C1 segment of cervical spinal cord (tissue), 14 donors: Measurements from ENCODE around the gene PLXNB3.

ENCODE experiments used
- DNase-seq, 14 donors: peaks; one replicate each; lab custom pipeline; 2025; lab: John Stamatoyannopoulos, UW

Gene PLXNB3

DNA sequence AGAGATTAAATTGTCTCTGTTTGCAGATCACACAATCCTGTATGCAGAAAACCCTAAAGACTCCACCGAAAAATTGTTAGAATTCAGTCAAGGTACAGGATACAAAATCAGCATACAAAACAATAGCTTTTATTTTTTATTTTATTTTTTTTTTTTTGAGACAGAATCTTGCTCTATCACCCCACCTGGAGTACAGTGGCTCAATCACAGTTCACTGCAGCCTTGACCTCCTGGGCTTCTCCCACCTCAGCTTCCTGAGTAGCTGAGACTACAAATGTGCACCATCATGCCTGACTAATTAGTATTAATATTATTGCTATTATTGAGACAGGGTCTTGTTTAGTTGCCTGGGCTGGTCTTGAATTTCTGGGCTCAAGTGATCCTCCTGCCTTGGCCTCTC lies 8.9 kb upstream of the PLXNB3 start:
- no peak for DNase-seq

- DNase-seq, result no peak
Measured at GRCh38 chrX:153761863-153762262, 2.2 kb upstream of the PLXNB3 start.

DNA sequence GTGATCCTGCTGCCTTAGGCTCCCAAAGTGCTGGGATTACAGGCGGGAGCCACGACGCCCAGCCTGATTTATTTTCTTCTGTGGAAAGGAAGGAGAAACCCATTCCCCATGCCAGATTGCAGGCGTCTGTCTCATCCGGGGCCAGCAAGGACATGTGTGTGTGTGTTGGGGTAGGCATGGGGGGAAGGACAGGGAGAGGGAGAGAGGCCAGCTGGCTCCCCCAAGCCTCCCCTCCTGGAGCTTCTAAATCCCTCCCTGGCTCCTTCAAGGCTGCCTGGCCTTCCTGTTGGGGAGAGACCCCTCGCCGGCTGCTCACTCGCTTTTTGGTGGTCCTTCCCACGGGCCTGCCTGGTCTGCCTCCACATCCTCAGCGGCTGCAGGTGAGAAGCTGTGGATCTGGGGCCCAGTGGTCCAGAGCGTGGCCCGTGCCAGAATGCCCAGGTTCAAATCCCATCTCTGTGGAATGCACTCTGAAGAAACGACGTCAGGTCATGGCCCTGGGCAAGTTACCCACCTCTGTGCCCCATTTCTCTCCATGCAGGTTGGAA lies 1.3 kb upstream of the PLXNB3 start:
- no peak for DNase-seq

DNA sequence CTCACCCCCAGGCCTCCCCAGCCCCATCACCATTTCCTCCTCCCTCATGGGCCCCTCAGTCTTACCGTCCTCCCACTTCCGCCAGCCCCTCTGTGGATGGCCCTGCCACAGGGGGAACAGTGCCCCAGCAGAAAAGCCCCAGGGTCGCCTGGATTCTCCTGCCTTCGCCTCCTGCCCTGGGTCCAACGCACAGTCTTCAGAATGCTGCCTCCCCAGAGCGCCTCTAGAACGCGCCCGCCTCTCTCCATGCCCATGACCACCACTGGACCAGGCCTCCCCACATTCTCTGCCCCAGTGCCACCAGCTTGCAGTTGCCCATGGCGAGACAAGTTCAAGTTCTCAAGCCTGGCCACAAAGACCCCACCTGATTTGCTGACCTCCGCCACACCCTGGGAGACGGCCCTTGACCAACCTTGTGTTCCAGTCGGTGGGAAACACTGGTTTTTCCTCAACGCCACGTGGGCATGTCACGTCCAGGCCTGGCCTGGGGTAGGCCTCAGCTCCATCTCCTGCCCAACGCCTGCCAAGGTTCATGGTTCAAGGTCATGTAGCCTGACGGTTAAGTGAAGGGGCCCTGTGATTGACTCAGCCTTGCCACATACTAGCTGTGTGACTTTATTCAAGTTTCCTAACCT lies 634 bp upstream of the PLXNB3 start:
- no peak for DNase-seq

DNA sequence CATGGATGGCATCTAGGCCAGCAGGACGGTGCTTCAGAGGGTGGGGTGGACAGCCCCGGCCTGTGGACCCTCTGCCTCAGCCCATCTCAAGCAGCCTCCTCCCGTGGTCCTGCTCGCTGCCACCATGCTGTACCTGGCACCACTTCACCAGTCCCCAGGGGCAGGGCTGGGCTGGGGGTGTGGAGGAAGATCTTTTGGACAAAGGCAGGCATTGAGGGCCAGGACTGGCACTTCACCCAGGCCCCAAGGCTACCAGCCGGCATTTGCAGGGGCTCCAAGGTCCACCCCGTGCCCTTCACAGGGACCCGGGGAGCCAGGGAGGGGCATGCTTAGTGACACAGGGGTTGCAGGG lies 713 bp downstream of the PLXNB3 start:
- DNase-seq, result peak in 1 of 14 donors; percentile 63

GRCh38 chrX:153765138-153766079 lies 1.4 kb downstream of the PLXNB3 start:
- DNase-seq, result peak in 13 of 14 donors; percentile 39 to 92 (median 85)

- peak in 7 of 14 donors; percentile 22 to 67 (median 49) for DNase-seq
Measured at GRCh38 chrX:153766098-153766817, 2.2 kb downstream of the PLXNB3 start.

DNA sequence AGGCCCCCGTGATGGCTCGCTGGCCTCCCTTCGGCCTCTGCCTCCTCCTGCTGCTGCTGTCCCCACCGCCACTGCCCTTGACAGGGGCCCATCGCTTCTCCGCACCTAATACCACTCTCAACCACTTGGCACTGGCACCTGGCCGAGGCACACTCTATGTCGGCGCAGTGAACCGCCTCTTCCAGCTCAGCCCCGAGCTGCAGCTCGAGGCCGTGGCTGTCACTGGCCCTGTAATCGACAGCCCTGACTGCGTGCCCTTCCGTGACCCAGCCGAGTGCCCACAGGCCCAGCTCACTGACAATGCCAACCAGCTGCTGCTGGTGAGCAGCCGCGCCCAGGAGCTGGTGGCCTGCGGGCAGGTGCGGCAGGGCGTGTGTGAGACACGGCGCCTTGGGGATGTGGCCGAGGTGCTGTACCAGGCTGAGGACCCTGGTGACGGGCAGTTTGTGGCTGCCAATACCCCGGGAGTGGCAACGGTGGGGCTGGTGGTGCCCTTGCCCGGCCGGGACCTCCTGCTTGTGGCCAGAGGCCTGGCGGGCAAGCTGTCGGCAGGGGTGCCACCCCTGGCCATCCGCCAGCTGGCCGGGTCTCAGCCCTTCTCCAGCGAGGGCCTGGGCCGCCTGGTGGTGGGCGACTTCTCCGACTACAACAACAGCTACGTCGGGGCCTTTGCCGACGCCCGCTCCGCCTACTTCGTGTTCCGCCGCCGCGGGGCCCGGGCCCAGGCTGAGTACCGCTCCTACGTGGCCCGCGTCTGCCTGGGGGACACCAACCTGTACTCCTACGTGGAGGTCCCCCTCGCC lies 3.0 kb downstream of the PLXNB3 start:
- DNase-seq, result peak in 1 of 14 donors; percentile 30

GRCh38 chrX:153767674-153768055 lies 3.6 kb downstream of the PLXNB3 start:
- no peak for DNase-seq

DNA sequence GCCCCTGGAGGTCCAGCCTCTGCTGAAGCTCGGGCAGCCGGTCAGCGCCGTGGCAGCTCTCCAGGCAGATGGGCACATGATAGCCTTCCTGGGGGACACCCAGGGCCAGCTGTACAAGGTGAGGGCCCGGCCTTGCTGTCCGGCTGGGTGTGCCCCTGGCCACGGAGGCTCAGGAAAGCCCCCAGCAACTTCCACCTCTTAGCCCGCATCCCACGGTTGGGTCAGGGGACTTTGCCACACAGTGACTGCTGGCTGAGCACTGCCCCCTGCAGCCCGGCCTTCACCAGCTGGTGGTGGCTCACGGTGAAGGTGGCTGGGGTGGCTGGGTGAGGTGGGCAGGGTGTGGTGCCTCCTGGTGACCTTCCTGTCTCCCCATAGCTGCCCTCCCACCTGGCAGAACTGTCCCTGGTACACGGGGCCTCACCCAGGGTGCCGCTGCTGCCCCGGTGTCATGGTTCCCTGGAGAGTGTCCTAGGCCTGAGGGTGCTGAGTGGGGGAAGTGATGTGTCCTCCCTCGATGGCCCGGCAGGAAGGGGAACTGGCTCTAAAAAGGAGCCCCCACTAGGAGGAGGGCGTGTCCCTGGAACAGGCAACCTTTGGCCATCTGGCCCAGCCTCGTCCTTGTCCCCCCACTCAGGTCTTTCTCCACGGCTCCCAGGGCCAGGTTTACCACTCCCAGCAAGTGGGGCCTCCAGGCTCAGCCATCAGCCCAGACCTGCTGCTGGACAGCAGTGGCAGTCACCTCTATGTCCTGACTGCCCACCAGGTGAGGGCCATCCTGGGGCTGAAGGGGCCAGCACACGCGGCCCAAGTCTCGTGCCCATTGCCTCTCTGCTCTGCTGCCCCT lies 4.5 kb downstream of the PLXNB3 start:
- DNase-seq, result no peak

DNA sequence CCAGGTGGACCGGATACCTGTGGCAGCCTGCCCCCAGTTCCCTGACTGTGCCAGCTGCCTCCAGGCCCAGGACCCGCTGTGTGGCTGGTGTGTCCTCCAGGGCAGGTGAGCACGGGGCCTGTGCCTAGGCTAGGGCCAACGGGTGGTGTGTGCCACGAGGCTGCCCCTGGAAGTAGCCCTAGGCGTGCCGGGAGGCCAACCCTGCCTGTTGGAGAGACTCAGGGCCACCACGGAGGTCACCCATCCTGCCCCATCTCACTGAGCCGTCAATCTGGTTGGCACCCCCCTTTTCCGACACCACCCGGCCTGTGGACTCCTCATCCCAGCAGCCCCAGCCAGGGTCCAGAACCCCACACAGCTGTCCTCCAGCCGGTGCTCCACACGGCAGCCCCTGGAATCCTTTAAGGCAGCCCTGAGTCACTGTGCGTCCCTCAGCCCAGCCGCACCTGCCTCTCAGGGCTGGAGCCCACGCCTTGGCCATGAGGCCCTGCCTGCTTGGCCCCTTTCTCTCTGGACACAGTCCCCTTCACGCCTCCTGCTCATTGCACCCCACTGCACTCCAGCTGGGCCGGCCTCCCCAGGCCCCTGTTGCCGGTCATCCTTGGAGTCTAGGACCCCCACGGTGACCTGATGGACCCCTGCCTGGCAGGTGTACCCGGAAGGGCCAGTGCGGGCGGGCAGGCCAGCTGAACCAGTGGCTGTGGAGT lies 5.3 kb downstream of the PLXNB3 start:
- no peak for DNase-seq

GRCh38 chrX:153769865-153770600 lies 6.0 kb downstream of the PLXNB3 start:
- peak in 1 of 14 donors; percentile 28 for DNase-seq

DNA sequence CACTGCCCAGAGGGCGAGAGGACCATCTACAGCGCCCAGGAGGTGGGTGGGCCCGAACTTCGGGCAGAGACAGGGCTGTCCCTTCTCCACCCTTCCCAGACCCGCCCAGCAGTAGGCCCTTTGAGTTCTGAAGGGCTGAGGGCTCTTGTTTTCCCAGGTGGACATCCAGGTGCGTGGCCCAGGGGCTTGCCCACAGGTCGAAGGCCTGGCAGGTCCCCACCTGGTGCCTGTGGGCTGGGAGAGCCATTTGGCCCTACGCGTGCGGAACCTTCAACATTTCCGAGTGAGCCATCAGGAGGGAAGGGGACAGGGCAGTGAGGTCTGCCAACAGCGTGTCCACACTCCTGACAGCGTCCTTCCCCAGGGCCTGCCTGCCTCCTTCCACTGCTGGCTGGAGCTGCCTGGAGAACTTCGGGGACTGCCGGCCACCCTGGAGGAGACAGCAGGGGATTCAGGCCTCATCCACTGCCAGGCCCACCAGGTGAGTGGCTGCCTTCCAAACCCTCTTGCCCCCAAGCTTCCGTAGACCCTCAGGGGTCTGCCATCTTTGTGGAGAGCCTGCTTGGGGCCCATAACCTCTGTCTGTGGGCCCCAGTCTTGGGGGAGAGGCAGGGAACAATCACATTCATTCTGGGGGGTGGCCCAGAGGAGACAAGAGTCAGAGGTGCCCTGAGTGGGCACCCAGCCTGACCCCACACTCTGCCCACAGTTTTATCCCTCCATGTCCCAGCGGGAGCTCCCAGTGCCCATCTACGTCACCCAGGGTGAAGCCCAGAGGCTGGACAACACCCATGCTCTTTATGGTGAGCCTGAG lies 6.8 kb downstream of the PLXNB3 start:
- no peak for DNase-seq

DNA sequence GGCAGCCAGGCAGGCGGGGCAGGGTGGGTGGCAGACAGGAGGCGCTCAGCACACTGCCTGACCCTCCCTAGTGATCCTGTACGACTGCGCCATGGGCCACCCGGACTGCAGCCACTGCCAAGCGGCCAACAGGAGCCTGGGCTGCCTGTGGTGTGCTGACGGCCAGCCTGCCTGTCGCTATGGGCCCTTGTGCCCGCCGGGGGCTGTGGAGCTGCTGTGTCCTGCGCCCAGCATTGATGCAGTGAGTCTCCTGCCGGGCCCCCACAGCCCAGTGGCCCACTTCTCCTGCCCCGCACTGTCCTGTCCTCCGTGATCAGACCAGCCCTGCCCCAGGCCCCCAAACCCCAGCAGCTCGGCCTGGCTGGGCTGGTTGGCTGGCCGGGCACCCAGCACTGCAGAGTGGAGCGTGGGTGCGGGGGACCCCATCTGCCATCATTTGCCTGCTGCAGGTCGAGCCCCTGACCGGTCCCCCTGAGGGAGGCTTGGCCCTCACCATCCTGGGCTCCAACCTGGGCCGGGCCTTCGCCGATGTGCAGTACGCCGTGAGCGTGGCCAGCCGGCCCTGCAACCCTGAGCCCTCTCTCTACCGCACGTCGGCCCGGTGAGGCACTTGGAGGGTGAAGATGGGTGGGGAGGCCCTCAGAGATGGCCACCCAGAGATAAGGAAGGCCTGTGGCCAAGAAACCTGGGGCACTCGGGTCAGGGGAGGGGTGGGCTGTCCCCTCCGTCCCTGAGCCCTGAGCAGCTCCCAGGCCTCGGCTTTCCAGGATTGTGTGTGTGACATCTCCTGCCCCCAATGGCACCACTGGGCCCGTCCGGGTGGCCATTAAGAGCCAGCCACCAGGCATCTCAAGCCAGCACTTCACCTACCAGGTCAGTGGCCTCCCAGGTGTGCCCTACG lies 7.6 kb downstream of the PLXNB3 start:
- DNase-seq, result no peak

DNA sequence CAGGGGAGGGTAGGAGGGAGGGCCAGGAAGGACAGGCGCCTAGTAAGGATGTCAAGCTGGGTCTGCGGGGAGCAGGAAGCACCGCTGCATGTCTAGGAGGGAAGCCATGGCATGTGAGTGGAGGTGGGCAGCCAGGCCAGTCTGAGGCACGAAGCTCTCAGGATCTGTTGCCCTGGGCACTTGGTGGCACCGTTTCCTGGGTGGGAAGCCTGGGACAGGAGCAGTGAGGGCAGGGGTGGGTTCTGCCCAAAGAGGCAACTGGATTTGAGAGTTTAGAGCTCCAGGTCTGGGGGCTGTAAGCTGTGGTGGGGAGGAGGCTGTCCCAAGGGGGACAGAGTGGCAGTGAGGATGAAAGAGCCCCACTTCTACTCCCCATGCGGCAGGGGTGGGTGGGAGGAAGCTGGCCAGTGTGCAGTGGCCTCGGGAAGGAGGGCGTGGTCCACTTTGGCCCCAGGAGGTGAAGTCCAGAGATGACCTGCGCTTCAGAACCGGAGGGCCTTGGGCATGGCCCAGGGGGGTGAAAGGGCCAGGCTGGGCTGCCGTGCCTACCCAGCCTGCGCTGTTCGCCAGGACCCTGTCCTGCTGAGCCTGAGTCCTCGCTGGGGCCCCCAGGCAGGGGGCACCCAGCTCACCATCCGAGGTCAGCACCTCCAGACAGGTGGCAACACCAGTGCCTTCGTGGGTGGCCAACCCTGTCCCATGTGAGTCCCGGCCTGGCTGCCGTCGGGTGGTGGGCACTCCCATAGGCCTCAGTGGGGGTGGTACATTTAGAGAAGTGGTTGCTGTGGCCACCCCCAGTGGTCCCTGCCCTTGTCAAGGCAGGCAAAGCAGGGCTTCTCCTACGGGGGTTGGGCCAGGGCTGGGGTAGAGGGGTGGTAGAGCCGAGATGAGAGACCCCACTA lies 8.5 kb downstream of the PLXNB3 start:
- no peak for DNase-seq

DNA sequence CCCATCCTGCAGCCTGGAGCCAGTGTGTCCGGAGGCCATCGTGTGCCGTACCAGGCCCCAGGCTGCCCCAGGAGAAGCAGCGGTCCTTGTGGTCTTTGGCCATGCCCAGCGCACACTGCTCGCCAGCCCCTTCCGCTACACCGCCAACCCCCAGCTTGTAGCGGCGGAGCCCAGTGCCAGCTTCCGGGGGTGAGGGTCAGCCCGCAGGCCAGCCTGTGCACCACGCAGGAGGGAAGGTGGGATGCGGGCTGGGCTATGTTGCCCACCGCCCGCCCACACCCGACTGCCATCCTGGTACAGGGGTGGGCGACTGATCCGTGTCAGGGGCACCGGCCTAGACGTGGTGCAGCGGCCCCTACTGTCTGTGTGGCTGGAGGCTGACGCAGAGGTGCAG lies 9.2 kb downstream of the PLXNB3 start:
- DNase-seq, result no peak
